Skin epidermis (tissue), 12 donors: ENCODE measurements around the gene GARIN1A.

Experiments used
- H3K27ac ChIP-seq, 21 experiments: fragments of 200-600 bp; sonication (generic) in 11 of 21; one replicate each; pipeline ENCODE4 v1.5.0; 2020; ENCODE audit warnings: mild to moderate bottlenecking in 3 of 21, inconsistent platforms in 2 of 21, moderate library complexity in 2 of 21
- H3K4me3 ChIP-seq, 7 experiments: fragments of 200-600 bp; sonication (generic) in 2 of 7; one replicate each; pipeline ENCODE4 v1.5.0; 2020; ENCODE audit warnings: inconsistent platforms in 2 of 7, mild to moderate bottlenecking in 2 of 7, moderate library complexity in 1 of 7

Gene GARIN1A

GRCh38 chr7:128708824-128709223 lies 36.7 kb downstream of the GARIN1A start:
- Histone ChIP-seq H3K27ac (no peak overlapping the region), H3K4me3 (no peak overlapping the region)

GRCh38 chr7:128710481-128710880 lies 38.4 kb downstream of the GARIN1A start:
- H3K4me3 ChIP-seq = no peak overlapping the region
- no peak overlapping the region for H3K27ac ChIP-seq

GRCh38 chr7:128713794-128714193 lies 41.7 kb downstream of the GARIN1A start:
- Histone ChIP-seq H3K4me3 (no peak overlapping the region), H3K27ac (no peak overlapping the region)

- H3K4me3 ChIP-seq = no peak overlapping the region
- no peak overlapping the region for H3K27ac ChIP-seq
These were observed 42.8 kb downstream of the GARIN1A start for GRCh38 chr7:128714701-128715495.

DNA sequence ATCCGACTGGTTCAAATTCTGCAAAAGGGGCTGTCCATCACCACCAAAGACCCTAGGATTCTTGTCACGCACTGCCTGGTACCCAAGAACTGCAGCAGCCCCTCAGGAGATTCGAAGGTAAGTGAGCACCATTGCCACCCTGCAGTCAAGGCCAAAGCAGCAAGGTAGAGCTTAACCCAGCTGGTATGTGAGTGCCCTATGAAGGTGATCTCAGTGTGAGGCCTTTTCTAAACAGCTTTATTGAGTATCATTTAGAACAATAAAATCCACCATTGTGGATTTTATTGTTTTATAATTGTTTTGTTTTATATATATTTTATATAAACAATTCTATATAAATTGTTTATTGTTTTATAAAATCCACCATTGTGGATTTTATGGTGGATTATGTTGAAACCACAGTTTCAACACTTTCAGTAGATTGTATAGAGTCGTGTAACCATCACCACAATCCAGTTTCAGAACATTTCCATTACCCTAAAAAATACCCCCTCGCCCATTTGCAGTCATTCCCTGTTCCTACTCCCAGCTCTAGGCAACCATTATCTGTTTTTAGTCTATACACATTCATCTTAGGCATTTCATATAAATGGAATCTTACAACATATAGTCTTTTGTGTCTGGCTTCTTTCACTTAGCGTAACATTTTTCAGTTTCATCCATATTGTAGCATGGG lies 47.0 kb downstream of the GARIN1A start:
- Histone ChIP-seq H3K27ac (no peak overlapping the region), H3K4me3 (no peak overlapping the region)

DNA sequence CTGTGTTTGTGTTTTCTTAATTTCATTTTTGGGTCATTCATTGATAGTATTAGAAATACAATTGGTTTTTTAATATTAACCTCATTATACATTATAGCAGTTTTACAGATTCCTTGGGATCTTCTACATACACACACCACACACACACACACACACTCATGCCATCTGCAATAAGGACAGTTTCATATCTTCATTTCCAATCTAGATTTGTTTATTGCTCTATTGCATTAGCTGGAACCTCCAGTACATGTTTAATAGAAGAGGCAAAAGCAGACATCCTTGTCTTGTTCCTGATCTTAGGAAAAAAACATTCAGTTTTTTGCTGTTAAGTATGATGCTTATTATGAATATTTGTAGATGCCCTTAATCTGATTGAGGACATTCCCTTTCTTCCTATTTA lies 49.3 kb downstream of the GARIN1A start:
- no peak overlapping the region for H3K27ac ChIP-seq
- no peak overlapping the region for H3K4me3 ChIP-seq
